Amniotic epithelial cell (primary cell): ENCODE results near the gene SYT6.

Experiments used
- DNase-seq: peaks from one replicate; pipeline ENCODE4 v3.0.0-alpha.2; 2010; ENCODE audit warnings: low read depth

The SYT6 gene

DNA sequence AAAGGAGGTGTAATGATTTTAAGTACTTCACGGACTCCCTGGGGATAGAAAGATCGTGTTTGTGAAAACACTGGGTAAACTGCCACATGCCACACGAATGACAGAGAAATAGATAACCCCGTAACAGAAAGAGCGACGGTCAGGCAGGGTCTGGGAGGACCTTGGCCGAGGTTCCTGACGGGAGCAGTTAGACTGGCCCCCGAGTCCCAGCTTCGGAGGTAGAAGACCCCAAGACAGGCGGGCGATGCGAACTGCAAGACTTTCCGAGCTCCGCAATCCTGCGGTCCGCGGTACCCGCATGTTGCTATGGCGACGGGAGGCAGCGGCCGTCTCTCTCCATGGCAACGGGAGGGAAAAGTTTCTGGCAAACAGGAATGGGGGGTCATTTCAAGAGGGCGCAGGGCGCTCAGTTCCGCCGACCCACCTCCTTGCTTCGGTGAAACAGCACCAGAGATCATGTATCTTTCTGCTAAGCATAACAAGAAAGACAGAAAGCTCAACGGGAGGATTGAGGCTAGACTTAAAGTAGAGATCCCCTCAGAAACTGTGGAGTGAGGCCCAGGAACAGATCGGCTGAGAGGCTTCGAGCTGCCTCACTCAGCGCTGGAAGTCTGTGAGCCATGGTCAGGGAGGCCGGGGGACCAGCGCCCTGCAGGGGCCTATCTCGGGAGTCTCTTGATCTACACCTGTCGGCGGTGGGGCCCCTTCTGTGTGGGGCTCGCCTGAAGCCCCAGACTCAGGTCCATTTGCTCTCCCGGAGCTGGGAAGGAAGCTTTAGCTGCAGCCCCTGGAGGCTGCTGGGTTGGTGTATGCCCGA, 685 bp upstream of the SYT6 start:
- peak; percentile 23 for DNase-seq

DNA sequence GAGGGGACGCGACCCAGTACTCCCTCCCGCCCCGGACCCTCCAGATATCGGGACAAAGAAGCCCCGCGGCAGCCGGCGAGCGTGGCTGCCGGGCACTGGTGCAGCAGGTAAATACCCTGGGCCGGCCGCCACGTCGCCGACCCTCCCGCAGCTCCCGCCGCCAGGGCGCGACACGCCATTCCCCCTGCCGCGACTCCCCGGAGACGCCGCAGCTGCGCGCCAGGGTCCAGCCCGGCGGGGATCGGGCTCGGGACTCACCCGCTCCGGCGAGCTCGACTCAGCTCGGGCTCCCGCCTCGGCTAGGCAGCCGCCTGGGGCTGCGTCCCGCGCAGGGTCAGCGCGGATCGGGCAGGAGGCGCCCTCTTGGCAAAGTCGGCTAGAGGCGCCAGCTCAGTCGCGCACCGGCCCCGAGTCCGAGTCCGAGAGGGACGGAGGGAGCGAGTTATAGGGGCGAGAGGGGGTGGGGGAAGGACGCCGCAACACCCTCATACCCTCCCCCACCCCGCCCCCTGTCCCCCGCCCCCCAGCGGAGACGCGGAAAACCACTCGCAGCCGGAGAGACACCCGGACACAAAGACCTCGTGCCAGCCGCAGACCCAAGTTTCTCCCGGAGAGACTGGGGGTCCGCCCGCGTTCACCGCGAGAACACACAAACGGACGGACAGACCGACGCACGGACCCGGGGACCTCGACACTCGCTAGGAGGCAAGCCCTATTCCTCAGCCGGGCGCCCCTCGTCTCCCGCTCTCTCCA, 985 bp downstream of the SYT6 start:
- DNase-seq: peak; percentile 40

DNA sequence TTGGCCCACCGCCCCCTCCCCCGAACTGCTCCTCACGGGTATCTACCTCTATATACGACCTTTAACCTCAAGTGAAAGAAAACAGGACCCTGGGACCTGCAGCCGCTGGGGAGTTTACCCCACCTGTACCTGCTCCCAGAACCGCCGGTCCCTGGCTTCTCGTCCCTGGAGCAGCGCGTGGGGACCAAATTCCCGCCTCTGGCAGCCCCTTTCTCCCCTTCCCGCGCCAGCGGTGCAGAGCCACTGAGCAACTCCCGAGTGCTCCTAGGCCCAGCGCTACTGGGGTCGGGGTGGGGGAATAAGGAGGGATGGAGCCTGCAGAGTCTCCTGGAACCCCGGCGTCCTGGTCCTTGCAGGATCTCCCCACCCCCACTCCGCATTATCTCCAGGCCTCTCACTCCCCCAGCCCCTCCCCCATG, 1.6 kb downstream of the SYT6 start:
- no peak for DNase-seq

DNA sequence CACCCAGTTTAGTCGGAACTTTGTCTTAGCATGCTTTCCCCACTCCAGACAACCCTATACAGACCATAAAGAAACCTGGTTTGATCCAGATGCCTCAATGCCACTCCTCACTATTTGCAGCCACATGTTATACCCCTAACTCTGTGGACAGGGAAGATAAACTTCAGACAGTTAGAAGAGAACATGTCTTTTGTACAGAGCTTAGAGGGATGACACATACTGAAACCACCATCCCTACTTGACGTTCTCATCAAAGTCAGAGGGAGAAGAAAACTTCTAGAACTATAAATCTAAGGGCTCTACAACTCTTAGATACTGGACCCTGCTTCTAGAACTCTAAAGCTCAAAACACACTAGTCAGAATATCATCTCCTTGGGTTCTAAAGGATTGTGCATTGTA, 3.7 kb downstream of the SYT6 start:
- no peak for DNase-seq

GRCh38 chr1:114149211-114149610, 4.5 kb downstream of the SYT6 start:
- DNase-seq: no peak

GRCh38 chr1:114145504-114146151, 8.0 kb downstream of the SYT6 start:
- DNase-seq: no peak

GRCh38 chr1:114144016-114144415, 9.7 kb downstream of the SYT6 start:
- no peak for DNase-seq

DNA sequence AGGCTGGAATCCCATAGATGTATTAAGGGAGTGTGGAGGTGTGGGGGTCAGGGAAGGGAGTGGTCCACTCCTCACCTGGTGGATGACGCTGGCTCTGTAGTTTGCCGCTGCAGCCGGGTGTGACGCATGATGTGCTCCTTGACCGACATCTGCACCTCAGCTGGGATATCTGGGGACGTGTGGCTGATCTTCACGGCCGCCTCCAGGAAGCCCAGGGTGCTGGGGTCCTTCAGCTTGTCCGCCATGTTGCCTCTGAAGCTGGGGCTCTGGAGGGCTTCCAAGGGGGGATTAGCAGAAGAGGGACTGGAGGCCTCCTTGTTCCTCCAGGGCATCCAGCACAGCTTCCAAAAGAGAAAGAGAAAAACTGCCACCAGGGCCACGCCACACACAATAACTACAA, 14.1 kb downstream of the SYT6 start:
- no peak for DNase-seq

DNA sequence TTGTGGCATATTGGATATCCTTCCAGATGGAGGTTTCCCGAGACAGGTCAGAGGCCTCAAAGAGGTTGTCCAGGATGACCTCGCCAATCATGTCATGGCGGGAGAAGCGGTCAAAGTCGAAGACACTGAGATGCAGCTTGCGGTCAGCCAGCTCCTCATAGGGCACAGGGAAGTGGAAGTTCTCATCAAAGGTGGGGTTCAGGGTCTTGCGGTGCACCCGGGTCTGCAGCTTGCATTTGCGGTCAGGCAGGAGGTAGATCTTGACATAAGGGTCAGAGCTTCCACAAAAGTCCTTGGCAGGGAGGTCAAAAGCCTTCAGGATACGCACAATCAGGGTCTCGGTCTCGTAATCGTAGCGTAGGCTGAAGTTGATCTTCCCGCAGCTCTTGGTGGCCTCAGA, 16.2 kb downstream of the SYT6 start:
- no peak for DNase-seq

DNA sequence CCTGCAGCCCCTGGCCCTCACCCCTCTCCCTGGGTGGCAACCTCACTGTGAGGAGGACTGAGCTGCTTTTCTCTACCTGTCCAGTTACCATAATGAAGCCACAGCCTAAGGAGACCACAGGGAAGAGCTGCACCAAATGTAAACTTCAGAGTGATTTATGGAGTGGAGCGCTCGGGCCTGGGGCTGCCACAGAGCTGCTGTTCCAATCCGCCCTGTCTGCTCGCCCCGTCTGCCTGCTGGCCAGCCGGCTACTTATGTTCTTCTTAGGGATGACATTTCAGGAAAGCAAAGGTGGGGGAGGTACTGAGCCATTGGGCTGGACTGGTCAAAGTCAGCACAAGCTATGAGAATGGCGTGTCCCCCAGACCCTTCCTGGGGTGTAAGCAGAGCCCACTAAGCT, 17.9 kb downstream of the SYT6 start:
- no peak for DNase-seq

DNA sequence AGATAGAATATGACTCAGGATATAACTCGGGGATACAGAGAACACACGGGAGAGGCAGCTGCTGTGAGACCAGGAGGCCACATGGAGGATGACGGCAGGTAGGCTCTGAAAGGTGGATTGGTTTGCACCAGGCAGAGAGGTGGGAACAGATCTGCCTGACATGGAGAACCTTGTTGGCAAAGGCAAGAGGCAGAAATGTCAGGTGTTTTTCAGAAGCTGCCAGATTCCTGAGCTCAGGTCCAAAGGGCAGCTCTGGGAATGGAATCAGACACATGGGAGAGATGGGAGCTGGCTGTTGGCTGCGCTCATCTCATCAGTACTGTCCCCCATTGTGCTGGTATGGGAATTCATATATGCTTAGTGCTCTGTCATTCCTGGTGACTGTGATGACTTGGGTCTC, 19.2 kb downstream of the SYT6 start:
- no peak for DNase-seq

- DNase-seq: no peak
Measured at GRCh38 chr1:114133129-114133528, 20.5 kb downstream of the SYT6 start.

DNA sequence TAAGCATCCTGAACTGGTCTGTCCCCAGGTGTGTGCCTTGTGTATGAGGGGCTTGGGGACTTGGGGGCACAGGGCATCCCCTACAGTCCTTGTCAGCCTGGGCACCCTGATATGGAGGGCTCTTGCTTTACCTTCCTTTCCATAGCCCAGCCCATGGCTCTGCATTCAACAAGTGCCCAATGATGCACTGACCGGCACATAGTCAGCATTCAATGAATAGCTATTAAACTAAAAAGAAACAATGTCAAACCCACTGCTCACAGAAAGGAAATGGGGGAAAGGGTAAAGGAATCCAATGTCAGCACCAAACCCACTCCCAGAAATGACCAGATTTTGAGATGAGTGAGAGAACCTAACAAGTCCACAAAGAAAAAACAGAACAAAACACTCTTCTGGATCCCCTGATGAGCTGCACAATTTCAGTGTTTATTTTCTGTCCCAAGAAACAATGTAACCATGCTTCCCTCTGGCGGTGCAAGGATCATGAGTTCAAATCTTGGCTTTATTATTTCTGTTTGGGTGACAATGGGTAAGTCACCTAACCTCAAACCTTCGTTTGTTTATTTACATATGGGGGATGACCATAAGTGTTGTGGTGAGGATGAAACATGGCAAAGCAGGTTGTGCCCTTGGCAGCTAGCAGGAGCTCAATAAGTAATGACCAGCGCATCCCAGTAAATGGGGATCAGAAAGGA, 22.0 kb downstream of the SYT6 start:
- DNase-seq: no peak

DNA sequence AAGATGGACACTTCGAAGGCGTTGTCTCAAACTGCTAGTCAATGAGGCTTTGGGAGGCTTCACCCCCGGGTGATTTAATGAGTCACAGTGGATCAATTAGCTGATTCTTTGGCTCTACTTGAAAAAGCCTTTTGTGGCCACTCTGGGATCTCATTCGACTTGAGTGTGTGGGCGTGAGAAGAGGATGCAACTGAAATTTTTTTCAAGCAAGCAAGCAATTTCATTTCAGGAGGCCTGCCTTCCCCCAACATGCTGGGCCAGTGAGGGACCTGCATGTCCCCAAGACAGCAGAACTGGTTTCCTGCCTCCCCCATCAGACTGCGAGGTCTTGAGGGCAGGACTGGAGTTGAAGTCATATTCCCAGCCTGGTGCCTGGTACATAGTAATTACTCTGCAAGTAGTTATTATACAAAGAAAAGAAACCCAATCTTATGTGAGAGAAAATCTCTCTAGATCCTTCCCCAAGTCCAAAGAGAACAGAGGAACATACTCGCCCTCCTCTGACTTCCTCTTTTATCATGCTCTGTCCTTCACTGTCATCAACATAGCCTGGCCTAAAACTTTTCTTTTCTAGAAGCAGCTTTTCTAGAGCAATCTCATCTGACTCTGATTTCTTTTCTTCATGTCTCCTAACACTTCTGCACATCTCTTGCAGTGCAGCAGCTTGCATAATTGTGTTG, 22.7 kb downstream of the SYT6 start:
- no peak for DNase-seq

DNA sequence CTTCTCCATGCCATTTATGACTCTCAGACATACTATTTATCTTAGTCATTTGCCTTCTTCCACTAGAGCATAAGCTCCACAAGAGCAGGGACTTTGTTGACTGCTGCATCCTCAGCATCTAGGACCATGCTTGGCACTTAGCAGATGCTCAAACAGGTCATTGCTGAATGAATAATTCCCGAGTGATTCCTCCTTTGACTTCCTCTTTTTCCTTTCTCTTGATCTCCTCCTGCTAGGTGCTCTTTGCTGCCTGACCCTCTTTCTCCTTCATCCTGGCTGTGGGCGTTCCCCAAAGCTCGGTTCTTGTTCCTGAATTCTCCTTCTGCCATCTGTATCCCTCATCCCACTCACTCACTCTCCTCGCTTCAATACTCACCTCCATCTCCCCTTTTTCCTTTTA, 23.5 kb downstream of the SYT6 start:
- DNase-seq: no peak

GRCh38 chr1:114128293-114128692, 25.4 kb downstream of the SYT6 start:
- no peak for DNase-seq

GRCh38 chr1:114126261-114127095, 27.2 kb downstream of the SYT6 start:
- DNase-seq: no peak

GRCh38 chr1:114124644-114125043, 29.0 kb downstream of the SYT6 start:
- no peak for DNase-seq

DNA sequence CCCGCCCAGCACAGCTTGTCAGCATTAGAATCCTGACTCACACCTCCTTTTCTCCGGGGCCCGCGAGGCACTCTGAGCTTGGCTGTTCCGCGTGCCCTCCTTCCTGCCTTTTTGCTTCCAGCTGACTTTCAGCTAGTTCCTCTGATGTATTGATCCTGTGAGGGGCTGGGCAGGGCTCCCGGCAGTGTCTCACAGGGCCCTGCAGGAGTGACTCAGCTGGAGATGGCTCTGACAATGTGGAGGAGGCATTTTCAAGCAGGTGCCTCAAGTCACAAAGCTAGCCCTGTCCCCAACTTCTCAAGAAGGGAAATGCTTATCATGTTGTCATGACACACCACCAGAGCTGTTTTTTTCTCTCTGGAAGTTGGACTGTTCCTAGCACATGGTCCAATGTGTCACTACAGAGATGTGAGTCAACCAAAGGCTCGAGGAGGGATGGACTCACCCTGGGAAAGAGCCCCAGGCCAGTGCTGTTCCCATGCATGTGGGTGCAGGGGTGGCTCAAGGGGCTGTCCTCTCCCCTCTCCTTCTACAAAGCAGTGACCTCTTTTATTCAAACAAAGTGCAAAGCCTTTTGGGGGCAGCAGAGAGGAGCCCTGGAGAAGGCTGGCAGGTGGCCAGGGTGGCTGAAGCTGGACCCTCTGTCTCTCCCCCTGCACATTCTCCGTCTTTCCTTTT, 30.6 kb downstream of the SYT6 start:
- DNase-seq: peak; percentile 4

DNA sequence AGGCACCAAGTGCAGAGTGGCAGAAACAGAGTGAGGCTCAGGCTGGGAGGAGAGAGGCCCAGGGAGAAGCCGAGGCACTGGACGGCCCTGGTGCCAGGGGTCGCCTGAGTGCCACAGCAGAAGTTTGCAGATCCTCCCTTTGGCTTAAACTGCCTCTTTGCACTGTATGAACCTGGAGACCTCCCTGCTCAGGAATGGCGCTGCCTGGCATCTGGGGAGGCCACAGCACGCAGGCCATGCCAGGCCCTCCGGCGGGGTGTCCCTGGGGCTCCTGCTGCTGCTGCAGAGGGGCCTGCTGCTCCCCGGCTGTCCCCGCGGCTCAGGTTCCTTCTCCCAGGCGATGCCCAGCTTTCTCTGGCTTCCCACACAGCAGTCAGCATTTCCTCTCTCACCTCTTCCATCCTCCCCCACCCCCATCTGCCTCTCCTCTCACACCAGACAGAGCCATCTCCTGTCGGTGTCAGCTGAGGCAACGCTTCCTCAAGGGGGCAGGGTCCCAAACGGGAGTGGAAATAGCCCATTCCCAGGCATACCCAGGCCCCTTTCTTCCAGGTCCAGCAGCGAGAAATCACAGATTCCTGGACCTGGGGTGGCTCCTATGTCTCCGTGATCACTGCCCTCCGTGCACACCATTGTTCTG, 35.2 kb downstream of the SYT6 start:
- no peak for DNase-seq
